Inflammatory macrophage treated with lipopolysaccharide for 4 hours (primary cell): ENCODE measurements around the gene DVL1.

Experiments
- DNase-seq: peaks from one replicate; pipeline ENCODE4 v3.0.0-alpha.2; 2020

DVL1 gene

DNA sequence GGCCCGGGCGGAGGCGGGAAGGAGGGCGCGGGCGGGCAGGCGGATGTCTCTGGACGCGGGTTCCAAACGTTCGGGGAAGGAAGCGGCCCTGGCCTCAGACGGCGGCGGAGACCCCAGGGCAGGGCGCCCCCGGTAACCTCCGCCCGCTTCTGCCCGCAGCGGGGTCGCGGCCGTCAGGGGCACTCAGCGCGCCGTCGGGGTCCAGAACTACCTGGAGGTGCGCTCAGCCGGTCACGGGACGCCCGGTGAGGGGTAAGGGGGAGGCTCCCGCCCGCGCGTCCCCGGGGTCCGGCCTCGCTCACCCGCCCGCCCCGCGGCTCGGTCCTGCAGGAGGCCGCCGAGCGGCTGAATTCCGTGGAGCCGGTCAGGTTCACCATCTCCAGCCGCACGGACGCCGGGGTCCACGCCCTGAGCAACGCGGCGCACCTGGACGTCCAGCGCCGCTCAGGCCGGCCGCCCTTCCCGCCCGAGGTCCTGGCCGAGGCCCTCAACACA lies 40.4 kb downstream of the DVL1 start:
- no peak for DNase-seq

DNA sequence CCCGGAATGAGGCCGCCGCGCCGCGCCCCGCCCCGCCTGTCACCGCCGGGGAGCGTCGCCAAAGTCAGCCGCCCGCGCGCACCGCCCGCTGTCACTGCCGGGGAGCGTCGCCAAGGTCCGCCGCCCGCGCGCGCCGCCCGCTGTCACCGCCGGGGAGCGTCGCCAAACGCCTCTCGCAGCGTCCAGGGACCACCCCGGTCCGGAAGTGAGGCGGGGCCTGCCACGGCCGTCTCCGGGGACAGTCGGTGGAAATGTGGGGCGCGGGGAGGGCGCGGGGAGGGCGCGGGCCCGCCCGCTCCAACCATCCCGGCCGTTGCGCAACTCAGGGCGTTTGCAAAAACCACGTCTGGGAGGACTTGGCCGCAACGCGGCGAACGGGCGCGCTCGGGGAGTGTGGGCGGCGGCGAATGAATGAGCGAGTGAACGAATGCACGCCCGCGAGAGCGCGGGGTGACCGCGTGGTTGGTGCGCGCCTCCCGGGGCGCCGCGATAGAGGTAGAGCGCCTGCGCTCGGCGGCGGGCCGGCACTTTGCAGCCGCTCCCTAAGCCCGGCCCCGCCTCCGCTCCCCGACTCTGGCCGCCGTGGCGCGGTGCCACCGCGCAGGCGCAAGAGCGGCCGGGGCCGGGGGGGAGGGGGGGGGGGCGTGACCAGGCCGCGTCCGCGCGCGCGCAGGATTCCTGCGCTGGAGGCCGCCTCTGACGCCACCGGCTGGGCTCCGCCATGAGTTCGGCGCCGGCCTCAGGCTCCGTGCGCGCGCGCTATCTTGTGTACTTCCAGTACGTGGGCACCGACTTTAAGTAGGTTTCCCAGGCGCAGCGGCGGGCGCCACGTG lies 41.1 kb downstream of the DVL1 start, which contains the start of the genes ACAP3 and PUSL1:
TSS of gene ACAP3 (minus strand) at position 8 of the 833 bp plus-strand sequence. CDS start 115 bp downstream, outside the sequence.
TSS of gene PUSL1 (plus strand) at position 675 of the 833 bp plus-strand sequence. CDS start at position 722, 47 bp downstream.
- DNase-seq: peak; percentile 89

DNA sequence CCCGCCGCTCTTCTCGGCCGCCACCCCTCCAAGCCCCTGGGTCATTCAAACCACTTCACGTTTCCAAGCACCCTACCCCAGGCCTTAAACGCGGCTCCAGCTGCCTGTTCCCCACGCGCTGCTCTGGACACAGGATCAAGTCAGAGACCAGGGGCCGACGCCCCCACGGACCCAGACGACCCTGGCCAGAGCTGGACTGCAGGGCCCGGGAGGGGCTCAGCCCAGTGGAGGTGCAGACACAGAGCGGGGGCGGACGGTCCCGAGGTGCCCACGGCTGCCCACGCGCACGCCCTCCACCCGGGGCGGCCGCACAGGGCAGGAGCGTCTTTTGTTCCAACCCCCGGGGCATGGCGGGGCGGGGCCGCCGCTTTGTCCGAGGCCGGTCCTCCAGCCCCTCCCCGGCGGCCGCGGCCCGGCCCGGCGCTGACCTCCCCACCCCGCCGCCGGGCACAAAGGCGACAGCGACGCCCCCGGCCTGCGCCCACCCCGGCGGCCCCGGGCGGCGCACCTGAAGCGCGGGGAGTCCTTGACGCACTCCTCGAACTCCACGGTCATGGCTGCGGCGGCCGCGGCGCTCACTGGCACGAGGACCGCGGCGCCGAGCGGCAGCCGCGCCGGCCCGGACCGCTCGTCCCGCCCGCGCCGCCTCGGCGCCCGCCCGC lies 41.8 kb downstream of the DVL1 start:
- DNase-seq: no peak

DNA sequence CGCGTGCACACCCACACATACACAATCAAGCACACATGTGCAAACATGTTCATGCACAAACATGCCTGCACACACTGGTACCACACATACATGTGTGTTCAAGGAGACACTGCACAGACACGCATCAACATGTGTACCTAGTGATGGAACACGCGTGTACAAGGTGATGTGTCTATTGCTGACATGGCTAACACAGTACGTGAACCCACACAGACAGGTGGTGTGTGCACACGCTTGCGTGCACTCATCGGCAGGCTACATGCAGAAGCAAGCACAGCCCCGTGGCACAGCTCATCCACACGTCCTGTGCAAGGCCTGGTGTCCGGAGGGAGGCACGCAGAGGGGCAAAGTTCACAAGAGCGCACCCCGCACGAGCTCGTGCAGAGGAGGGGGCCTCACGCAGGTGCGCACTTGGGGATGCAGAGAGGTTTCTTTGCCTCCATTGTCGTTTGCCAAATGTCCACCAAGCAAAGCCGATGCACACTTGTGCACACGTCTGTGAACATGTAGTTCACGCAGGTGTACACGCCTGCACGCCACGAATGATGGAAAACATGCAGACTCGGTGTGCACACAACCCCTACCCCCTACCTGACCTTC lies 42.5 kb downstream of the DVL1 start:
- DNase-seq: no peak

DNA sequence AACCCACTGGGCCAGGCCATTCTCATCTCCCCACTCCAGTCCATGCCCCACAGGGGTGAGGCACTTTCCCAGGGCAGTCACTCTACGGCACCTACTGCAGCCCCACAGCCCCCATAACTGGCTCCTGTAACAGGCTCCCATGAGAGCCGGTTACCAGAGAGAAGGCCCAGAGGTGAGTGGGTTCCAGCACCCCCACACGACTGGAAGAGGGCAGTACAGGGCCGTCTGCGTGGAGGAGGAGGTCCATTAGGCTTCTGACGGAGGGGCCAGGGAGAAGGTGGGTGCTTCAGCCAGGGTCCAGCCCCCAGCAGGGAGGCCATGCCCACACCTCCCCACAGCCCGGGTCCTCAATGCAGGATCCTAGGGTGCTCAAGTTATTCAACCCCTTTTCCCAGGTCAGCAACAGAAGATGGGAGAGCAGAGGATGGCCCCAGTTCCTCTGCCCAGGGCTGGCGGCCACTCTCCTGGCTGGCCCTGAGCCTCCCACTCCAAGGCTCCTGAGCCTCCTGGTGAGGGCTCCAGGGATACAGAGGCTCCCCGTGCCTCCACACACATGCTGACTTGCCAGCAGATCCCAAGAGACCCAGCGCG lies 43.1 kb downstream of the DVL1 start:
- no peak for DNase-seq

DNA sequence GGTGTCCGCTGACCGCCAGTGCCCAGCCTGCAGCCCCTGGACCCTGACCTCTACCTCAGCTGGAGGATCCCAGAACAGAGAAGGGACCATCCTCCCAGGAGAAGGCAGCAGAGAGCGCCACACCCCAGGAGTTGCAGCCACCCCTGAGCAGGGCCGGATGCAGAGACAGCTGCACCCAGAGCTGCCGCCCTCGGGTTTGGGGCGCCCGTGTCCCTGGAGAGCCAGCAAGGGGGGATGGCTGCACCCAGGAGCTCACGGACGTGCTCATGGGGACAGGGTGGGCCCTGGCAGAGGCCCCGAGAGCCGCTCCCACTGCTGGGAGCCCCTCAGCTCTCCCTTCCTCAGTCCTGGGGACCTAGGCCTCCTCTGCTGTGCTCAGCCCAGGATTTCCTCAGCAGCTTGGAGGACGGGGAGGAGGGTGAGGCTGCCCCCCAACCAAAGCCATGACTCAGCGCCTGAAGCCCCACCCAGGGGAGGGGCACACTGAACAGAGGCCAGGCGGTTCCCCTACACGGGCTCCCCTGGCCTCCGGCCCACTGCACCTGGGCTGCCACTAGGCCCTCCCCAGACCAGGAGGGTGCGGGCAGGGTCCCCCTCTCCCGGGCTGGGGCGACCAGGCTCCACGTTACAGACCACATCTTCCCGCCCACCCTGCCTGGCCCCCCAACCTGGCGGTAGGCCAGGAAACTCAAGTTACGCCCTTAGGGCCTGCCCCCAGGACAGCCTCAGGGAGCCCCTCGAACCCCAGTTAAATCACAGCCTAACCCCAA lies 43.7 kb downstream of the DVL1 start:
- DNase-seq: peak; percentile 53

DNA sequence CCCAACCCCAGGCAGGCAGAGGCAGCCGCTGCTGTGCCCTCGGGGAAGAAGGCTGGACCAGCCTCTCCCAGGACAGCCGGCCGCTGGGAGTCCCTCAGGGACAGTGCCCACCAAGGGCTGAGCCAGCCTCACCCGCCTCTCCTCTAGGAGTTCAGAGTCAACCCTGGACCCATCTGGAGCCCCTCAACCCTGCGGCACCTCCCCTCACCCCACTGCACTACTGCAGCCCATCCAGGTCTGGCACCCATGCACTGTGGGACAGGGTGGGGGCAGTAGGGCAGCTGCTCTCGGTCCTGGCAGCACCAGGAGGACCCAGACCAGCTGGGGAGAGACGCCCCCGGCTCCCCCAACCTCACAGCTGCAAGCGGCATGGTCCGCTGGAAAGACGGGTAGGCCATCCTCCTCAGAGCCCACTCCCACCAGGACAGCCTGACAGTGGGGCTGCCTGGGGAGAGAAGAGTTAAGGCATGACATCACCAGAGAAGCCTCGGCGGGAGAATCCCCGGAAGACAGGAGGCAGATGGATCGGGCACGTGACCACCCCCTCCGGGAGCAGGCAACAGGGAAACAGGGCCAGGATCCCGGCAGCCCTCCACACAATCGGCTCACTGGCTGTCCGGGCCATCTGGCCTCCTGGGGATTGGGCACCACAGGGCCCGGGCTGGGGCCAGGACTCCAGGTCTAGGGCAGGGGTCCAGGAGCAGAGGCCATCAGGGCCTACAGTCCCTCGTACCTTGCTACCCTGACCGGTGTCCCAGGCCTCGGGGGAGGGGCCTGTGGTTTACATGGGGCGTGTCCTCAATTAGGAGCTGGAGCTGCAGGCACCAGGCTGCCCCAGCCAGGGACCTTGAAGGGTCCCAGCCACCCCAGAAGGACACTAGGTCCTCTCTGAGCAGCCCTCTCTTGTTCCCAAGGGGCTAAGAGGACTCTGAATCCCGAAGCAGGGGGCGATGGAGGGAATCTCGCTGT lies 44.6 kb downstream of the DVL1 start:
- peak; percentile 40 for DNase-seq

DNA sequence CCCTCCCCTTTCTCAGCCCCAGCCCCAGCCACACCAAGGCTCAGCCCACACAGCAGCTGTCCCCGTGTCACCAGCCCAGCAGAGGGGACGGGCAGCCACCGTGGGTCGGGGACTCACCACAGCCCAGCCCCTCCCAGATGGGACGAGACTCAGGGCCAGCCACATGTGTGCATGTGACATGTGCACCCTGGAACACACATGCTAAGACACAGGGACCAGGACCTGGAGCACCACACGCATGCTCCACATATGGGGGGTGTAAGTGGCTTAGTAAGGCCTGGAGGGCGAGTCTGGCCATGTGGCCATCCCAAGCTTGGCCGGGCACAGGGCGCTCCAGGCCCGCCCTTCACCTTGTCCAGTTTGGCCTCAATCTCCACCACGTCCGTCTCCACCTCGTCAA lies 45.5 kb downstream of the DVL1 start:
- no peak for DNase-seq

DNA sequence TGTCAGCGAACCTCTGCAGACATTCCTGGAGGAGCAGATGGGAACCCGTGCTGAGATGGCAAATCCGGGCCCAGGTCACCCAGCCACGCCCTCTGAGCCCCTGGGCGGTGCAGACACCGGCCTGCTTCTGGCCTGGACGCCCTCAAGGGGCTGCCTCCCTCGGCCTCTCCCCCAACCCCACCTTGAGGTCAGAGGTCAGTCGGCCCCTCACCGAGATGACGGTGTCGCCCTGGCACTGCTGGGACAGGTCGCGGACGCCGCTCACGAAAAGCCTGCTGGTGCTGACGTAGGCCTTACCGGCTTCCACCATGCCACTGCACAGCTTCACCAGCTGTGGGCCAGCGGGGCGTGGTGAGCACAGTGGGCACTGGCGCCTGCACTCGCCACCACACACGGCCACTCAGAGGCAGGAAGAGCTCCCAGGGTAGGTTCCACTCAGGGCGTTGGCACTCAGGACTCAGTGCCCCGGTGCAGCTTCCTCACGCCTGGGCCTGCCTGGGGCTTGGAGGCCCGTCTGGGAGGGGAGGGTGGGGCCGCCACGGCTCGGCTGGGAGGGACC lies 46.2 kb downstream of the DVL1 start:
- DNase-seq: no peak

DNA sequence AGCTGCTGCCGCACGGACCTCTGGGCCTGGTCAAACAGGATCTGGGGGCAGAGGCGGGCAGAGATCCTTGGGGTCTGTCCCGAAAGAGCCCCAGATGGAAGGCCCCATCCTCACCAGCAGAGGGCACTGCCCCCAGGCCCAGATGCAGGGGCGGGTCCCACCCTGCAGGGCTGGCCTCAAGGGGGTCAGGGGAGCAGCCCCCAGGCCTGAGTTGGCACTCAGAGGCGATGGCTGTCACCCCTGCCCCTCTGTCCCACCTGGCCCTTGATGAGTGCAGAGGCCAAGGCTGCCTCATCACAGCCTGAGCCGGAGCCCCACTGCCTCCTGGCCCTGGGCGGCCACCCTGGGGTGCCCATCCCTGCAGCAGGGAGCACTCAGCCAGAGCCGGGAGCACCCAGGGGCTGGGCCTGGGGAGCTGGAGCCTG lies 47.2 kb downstream of the DVL1 start:
- DNase-seq: no peak

DNA sequence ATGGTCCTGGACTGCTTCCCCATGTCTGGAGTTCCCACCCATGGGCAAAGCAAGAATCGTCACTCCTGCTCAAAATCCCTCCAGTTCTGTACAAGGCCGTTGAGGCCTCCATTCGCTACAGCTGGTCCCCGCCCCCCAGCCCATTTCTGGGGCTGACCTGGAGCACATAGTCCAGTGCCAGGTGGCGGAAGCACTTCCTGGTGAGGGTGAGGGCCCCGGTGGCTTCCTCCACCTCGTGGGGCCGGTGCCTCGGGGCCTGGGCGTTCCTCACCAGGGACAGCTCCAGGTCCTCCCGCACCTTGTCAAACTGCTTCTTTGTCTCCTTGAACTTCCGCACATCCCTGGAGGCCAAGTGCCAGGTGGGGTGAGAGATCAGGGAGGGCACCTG lies 48.9 kb downstream of the DVL1 start:
- no peak for DNase-seq

DNA sequence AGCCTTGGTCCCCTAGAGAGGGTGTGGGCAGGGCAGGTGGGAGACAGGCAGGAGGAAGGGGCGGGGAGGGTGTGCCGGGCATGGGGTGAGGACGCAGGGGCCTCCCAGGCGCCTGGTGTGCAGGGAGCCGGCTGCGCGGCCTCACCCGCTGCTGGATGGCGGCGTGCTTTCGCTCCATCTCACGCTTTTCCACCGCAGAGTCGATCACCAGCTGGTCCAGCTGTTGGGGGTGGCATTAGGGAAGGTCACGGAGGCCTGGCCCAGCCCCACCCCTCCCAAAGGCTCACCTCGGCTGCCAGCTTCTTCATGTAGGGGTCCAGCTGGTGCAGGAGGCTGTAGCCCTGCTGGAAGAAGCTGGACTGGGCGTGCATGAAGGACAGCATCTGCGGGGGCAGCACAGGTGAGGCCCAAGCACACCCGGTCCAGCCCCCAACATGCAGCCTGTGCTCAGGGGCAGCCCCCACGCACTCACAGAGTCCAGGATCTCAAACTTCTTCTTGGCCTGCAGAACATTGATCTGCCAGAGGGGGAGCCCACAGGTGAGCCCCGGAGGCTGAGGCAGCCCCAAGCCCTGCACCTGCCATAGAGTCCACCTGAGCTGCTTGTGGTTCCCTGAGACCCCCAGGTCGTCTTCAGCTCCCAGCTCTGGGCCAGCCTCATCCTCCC lies 49.4 kb downstream of the DVL1 start:
- DNase-seq: no peak

DNA sequence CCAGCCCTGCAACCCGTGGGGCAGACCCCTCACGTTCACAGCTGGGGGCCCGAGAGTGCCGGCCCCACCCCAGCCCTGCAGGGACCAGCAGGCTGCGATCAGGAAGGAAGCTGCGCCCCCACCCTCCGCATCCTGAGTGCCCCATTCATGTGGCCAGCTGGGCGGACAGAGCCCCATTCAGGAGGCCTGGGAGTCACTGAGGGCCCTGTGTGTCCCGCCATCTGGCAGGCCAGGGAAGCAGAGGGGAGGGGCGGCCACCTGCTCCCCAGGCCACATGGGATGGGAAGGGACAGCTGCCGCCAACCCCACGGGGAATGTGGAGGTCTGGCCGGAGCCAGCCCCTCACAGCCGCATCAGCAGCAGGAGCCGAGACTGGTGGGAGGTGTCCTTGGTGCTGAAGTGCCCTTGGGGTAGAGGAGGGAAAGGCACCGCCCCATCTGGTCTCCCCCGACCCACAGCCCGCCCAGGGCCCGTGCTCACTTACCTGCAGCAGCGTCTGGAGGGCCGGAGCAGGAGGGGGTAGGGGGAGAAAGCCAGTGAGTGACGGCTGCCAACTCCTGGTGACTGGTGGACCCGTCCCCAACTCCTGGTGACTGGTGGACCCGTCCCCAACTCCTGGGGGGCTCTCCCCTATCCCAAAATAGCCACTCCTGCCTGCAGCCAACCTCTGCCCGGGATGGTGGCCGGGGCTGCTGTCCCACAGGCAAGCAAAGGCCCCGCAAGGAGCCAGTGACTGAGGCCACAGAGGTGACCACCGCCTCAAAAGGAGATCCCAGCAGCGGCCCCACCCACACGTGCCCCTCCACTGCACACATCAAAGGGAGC lies 50.1 kb downstream of the DVL1 start:
- DNase-seq: no peak

DNA sequence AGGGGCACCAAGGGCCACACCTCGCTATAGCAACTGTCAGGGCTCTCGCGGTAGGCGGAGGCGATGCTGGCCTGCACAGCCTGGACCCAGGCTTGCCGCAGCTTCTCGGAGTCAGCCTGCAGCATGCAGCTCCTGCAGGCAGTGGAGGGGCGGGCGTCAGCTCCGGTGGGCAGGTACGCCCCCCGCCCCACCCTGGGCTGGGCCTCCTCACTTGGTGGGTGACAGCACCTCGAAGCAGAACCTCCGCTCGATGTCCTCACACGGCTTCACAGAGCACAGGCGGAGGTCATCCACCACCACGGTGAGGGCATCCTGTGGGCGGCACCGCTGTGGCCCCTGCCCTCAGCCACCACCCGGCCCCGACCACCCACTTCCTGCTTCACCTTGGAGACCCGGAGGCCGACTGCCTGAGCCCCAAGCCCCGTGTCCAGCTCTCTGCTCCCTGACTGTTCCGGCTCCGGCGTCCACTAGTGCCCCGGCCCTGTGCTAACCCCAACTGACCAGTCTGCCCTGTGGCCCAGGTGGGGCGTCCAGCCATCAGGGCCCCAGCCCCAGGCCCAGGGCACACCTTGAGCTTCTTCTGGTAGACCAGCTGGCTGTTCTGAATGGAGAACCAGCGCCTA lies 51.3 kb downstream of the DVL1 start:
- DNase-seq: no peak

DNA sequence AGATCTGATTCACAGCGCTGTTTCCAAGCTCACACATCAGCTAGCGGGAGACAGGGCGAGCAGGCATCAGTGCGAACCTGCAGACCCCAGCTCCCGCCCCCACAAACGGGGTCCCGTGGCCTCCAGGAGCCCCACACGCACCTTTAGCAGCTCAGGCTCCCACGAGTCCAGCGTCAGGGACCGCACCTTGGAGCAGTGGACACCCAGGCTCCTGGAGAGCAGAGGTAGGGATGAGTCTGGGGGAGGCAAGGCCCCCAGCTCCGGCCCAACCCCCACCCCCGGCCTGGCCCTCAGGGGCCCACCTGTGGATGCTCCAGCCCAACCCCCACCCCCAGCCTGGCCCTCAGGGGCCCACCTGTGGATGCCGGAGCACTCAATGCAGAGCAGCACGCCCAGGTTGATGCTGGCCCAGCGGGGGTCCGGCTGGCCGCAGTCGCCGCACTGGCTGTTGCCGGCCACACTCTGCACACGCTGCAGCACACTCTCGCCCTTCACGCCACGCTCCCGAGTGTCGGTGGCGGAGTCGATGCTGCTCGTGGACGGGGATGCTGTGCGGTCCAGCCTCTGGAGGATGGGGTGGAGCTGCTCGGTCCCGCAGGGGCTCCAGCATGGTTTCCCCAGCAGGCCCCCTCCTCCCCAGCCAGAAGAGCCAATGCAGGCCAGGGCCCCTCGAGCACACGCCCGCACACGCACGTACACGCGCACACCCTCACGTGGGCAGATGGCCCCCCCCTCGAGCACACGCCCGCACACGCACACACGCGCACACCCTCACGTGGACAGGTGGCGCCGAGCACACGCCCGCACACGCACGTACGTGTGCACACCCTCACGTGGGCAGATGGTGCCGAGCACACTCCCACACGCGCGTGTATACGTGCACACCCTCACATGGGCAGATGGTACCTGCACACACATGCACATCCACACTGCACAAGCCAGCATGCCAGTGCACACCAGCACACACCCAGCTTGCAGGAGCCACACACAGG lies 52.9 kb downstream of the DVL1 start:
- no peak for DNase-seq

DNA sequence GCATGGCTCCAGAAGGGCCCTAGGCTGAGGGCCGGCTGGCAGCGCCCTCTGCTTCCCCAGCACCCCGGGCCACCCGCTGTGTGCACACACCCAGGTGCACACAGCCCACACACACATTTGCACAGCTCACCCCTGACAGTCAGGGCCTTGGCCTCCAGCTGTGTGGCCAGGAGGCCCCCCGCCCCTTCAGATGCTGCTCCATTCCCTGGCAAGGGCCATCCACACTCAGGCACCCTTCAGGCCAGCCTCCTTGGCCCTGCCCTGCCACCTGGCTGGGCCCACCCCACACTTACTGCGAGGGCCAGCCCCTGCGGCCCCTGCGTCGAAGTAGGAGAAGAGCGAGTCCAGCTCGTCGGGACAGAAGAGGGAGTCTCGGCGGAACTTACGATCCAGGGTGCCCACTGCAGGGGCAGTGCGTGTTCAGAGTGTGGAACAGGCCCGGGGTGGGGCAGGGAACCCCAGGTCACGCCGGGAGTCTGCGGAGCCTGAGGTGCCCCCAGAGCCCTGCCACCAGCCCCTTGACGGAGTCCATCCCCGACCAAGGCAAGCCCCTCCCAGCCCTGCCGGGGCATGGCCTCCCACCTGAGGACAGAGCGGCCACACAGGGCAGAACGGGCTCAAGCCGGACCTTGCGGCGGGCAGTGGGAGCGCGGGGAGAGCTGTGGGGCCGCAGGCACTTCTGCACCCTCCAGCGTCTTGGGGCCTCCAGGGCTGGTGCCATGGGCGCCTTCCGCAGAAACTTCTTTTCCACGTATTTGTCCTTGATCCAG lies 53.9 kb downstream of the DVL1 start:
- no peak for DNase-seq
